Kidney tubule cell (primary cell): ENCODE data around the gene B3GALNT2.
"Not testable (repeated sequence)": the region's sequence is repeated elsewhere in the genome, so short reads cannot be mapped to it uniquely, and the experiment has no call there.

Source experiments
- DNase-seq: peaks from one replicate; pipeline ENCODE4 v3.0.0-alpha.2; 2018; ENCODE audit warnings: low spot score

Gene B3GALNT2

DNA sequence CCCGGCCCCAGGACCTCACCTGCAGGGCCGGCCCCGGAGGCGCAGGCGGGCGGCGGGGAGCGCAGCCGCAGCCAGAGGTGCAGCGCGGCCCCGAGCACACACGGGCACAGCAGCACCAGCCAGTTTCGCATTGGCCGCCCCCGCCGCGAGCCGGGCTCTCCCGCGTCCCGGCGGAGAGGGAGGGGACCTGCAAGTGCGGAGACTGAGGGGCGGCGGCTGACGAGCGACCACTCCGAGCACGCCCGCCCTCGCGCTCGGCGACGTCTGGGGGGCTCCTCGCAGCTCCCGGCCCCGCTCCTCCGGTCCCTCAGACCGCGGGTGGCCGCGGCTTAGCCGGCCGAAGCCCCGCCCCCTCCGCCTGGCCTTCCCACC is at the start of gene B3GALNT2:
Gene B3GALNT2 (minus strand): TSS at position 331 of the 372 bp plus-strand sequence. CDS start 200 bp downstream, at position 131.
- DNase-seq: no peak

DNA sequence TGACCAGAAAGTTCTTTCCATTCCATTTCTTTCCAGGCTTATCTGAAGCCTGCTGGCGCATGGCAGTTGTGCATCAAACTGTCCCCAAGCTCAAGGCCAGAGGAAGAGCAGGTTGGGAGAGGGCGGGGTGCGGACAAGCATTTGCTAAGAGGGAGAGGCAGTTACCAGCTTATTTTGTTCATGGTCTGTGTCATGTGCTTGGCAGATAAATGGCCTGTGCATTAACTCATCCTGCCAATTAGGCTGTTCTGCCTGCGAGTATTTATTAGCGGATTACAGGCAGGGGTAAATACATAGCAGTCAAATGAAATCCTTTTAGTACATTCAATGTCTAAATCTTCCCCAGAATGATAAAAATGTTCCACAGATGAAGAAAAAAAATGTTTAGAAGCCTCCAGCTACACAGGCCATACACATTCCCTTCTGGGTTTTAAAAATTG is 48.9 kb upstream of the B3GALNT2 start:
- DNase-seq: no peak

DNA sequence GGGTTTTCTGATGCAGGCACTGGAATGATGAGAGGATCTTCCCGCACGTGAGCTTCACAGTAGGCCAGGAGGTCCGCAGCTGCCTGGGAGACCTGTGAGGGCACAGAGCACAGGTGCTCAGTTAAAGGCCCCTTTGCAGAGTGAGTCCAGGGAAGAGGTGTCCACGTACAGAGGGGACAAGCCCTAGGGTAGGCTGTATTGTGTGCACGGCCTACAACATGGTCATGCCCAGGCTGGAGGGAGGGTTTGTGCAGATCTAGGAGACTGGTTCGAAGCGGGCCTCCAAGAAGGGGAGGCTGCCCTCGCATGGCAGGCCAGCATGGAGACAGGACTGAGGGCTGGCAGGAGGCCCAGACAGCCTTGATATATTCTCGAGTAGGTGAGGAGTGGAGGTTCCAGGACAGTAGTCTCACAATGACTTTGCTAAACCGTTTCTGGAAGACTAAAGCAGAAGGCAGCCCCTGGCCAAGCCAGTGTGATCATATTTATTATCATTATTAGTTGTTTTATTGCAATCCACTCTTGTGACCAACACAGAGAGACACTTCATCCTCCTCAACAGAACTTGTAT is 48.0 kb upstream of the B3GALNT2 start:
- no peak for DNase-seq

DNA sequence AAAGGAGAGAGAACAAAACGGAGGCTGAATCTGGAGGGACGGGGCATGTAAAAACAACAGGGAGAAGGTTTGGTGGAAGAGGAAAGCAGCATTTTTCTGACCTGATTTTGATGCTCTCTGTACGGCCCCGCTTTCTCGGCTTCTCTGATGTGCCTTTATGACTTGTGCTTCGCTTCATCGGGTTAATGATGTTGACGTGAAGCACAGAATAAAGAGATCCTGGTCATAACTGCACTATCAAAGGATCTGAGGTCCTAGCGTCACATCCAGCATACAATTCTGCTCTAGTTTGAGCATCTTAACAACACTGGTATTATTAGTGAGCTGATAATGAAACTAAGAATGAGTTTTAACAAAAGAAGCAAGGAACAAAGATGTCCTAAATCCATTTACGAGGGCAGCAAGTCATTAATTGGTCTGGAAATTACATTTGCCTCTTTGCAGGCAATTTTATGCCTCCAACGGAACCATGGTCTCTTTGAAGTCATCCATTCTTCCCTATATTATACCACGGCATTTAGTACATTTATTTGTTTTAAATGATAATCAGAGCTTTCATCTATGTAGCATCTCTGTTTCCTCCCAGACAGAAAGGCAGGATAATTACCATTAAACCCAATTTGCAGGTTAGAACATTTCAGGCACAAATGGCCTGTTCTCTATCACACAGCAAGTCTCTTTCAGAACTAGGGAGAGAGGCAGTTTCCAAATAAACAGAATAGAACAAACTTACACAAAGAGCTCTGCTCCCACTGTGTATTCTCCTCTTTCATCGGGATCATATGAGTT is 45.3 kb upstream of the B3GALNT2 start:
- DNase-seq: no peak

DNA sequence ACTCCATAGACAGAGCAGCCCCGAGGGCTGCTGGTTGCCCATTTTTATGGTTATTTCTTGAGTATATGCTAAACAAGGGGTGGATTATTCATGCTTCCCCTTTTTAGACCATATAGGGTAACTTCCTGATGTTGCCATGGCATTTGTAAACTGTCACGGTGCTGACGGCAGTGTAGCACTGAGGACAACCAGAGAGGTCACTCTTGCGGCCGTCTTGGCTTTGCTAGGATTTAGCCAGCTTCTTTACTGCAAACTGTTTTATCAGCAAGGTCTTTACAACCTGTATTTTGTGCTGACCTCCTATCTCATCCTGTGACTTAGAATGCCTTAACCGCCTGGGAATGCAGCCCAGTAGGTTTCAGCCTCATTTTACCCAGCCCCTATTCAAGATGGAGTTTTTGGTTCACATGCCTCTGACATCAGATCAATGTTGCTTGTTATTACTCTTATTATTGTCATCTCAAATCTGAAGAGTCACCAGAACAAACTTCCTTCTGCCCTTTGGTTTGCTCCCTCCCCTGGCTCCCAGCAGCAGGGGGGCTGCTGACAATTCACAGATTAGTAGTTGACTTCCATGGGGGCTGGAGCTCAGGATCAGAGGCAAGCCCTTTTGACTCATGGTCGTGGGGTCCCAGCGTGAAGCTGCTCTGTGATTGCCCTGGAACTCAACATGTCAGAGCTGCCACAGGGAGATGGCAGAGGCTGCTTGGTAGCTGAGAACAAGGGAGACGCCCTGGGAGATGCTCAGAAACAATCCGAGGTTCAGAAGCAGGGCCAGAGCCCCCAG is 42.3 kb upstream of the B3GALNT2 start:
- not testable (repeated sequence) for DNase-seq

DNA sequence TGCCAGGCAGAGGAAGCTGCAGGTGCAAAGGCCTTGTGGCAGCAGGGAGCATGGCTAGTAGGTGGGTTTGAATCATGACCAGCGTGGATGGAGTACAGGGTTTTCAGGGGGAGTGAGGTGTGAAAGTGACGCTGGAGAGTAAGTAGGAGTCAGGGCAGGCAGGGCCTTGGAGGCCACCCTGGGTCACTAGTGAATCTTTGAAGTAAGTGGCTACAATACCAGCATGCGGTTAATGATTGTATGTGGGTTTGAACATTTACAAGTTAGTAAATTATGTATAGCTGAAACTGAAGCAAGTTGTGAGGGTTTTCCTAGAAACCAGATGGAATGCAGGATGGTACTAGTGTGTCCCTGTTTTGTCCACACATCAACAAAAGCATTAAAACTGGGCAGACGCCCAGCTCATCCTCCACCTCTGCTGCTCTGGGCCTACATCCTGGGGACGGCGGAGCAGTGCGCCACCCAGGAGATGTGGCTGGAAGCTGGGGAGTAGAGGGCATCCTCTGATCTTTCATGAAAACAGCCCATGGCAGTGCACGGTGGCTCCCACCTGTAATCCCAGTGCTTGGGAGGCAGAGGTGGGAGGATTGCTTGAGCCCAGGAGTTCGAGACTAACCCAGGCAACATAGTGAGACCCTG is 41.2 kb upstream of the B3GALNT2 start:
- DNase-seq: peak; percentile 56

DNA sequence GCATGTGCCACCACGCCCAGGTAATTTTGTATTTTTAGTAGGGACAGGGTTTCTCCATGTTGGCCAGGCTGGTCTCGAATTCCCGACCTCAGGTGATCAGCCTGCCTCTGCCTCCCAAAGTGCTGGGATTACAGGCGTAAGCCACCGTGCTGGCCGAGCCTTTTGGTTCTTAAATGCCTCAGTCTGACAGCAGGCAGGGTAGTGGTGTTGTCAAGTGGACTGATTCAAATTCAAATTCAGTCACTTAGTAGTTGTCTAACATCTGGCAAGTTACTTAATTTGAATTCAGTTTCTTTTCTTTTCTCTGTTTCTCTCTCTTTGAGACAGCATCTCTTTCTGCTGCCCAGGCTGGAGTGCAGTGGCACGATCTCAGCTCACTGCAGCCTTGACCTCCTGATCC is 38.6 kb upstream of the B3GALNT2 start:
- DNase-seq: not testable (repeated sequence)

DNA sequence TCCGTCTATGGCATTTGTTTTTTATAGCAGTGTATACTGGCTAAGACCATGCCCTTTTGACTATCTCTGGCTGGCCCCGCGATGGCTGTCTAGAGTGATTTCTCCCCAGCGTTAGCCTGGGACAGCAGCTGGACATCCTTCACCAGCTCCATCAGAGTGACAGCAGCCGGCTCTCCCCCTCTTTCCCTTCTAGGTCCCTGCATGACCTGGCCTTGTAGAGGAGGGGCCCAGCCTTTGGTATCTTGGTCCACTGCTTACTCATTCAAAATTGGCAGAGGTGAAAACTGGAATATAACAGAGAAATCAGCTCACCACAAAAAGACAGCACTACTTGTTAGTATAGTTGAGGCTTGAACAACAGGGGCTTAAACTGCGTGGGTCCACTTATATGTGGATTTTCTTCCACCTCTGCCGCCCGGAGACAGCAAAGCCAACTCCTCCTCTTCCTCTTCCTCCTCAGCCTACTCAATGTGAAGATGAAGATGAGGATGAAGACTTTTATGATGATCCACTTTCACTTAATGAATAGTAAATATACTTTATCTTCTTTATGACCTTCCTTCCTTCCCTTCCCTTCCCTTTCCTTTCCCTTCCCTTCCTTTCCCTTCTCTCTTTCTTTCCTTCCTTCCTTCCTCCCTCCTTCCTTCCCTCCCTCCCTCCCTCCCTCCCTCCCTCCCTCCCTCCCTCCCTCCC is 29.4 kb upstream of the B3GALNT2 start:
- DNase-seq: no peak

DNA sequence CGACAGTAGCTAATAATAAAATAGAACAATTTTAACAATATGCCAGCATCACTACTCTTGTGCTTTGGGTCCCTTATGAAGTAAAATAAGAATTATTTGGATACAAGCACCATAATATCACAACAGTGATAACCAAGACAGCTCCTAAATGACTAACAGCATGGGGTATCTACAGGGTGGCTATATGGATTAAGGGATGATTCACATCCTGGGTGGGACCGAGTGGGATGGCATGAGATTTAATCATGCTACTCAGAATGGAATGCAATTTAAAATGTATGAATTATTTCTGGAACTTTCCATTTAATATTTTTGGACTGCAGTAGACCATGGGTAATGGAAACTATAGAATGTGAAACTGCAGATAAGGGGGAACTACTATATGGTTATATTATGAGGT is 28.1 kb upstream of the B3GALNT2 start:
- peak; percentile 39 for DNase-seq

DNA sequence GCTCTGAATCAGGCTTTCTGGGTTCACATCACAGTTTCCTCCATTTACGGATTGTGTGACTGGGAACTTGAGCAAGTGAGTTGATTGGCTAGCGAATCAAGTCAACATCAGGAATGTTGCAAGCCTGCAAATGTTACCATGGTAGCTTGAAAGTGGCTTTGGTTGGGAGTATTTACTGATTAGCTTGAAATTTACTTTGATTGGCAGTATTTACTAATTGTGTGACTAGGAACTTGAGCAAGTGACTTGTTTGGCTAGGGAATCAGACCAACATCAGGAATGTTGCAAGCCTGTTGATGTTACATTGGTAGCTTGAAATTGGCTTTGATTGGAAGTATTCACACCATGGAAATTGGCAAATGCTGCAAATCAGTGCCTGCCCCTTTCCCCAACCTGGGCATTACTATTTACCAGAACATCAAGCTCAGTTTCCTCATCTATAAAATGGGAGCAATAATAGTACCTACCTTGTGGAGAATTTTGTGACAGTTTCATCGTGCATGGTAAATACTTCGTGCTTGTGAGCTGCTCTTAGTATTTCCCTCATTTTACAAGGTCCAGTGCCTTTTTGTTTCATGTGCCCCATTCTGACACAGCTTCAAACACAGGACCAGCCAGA is 23.1 kb upstream of the B3GALNT2 start:
- DNase-seq: no peak

DNA sequence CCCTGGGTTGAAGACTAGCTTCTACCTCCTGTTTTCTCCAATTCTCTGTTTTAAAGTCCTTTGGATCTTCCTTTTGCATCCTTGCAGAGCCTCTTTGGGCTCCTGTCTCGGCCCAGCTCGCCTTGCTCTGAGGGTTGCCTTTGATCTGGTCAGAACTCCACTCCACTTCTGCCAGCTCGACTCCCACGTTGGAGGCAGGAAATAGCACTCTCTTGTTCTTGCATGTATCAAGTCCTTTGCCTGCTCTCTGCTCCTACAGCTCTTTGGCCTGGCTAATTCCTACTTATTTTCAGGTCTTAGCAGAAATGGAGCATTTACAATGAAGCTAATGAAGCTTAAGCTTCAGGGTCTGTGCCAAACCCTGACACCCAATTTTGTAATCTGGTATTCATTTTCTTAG is 21.1 kb upstream of the B3GALNT2 start:
- no peak for DNase-seq

DNA sequence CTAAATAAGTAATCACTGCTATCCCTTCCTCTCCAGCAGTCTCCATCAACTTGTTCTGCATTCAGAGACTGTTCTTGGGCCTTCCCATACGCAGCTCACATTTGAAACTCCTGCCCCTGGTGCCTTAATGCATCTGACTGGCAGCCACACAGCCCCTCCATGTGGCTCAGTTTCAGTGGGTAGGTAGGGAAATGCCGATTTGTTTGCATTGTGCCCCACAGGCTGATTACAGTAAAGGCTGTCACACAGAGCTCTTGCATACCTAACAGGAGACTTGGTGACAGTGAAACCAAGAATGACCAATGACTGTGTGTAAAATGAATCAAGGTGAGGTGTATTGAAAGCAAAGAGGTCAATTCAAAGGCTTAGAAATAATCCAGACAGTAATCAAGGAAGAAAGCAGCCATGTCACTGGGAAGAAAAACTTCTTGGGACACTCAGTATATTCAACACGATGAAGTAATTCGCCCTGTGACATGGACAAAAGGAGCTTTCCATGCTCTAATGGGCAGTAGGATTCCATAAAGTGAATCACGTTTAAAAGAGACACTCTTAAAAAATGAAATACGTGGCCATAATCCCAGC is 12.7 kb upstream of the B3GALNT2 start:
- peak; percentile 71 for DNase-seq

DNA sequence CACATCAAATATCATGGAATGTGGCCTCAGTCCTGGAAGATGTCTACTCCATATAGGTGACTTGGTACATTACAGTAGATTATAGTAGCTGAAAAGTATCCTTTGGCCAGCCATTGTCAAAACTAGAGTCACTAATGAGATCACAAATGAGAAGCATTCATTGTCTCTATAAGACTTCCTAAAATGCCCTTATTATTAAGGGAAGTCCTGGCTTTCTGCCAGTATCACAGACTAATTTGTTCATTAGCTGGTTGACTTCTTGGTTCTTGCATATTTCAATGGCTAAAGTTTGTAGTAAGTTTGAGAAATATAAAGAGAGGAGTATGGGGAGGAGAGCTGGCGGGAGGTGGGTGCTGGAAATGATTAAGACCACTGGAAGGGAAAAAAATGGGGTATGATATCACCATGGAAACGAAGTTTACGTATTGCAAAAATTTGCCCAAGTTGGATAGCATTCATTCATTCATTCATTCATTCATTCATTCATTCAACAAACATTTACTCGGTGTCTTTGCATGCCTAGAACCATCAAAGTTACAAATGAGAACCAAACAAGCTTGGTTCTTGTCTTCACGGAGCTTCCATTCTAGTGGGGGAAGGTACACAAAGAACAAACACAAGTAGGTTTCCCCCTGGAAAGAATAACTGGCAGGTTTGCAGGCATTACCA is 11.7 kb upstream of the B3GALNT2 start:
- no peak for DNase-seq

DNA sequence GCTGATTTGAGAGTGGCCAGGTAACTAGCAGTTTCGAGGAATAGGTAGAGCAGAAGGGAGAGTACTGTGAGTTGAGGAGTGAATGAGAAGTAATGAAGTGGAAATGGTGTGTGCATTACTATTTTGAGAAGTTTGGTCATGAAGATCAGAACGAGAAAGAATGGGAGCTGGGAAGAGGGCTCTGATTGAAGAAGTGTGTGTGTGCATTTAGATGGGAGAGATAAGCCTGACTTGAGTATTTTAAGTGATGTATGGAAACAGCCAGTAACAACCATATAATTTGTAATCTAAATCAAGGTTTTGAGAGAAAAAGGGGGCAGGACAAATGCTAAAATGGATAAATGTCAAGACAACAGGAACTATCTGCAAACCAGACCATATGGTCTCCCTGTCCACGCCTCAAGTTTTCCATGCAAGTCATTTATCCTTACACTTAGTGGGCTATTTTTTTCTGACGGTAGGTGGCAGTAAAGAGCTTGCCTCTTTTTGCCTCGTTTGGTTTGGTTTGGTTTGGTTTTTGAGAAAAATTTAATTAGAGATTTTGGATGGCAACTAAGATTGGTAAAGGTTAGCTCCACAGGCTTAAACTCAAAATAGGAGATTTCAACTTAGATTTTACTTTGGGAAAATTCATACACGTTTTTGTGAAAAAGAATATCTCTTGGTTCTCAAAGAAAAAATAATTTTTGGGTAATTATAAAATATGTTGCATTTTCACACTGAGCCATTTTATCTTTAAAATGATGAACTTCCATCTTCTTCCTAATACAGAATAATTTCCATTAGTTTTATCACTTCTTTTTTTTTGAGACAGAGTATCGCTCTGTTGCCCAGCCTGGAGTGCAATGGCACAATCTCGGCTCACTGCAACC is 9.5 kb upstream of the B3GALNT2 start:
- peak; percentile 70 for DNase-seq

DNA sequence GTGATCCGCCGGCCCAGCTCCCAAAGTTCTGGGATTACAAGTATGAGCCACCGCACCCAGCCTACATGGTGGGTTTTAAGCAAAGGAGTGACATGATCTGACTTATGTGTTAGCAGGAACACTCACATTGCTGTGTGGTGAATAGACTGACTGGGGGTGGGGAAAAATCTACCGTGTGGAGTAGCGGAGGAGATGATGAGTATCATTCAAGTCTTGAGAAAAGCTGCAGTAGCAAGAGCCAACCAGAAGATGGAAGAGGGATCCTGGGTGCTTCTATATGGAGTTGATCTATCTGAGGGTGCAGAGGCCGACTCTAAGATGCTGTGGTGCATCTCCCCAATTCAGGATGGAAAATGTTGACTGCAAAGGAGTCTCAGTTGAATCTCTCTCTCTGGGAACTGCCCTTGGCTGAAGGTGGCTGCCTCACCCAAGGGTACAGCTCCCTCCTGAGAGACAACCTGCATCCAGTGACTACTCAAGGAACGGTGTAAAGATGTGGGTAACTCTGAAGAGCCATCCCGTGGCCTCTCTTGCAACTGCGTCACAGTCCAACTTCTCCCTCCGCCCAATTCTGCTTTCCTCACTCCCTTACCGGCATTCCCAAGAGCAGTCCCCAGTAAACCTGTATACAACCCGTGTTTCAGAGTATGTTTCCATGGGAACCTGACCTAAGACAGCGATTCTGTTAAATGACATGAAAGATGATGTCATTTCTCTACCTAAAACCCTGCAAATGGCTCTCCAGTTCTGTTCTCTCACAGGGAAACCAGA is 7.4 kb upstream of the B3GALNT2 start:
- peak; percentile 26 for DNase-seq

DNA sequence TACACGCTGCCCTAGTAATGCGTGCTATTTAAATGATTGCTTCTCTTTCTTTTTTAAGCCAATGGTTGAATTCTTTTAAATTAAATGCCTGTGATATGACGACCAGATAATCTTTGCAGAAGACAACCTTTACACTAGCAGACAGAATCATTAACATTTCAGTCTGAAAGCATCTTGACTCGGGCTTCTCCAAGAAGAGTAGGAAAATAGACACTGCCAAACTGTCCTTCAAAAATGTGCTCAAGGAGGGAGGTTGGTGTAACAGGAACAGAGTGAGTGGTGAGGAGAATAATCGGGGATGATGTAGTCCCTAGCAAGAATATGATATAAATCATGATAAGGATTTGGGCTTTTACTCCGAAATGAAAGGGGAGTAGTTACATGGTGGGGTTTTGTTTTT is 6.6 kb upstream of the B3GALNT2 start:
- DNase-seq: no peak

DNA sequence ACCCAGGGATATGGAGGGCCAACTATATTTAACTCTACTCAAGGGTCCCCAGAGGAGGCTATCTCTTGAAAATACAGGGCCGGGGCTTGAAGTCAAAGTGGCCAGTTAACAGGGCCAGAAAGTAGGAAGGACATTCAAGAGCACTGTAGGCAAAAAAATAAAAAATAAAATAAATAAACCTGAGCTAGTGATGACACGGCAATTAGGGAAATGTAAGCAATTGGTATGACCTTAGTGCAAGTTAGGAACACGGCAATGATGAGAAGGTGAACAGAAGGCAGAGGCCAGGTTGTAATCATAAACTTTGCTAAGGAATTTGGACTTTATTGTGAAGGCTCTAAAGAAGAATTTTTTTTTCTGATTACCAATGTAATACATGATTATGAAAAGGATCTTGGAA is 3.4 kb upstream of the B3GALNT2 start:
- DNase-seq: no peak

DNA sequence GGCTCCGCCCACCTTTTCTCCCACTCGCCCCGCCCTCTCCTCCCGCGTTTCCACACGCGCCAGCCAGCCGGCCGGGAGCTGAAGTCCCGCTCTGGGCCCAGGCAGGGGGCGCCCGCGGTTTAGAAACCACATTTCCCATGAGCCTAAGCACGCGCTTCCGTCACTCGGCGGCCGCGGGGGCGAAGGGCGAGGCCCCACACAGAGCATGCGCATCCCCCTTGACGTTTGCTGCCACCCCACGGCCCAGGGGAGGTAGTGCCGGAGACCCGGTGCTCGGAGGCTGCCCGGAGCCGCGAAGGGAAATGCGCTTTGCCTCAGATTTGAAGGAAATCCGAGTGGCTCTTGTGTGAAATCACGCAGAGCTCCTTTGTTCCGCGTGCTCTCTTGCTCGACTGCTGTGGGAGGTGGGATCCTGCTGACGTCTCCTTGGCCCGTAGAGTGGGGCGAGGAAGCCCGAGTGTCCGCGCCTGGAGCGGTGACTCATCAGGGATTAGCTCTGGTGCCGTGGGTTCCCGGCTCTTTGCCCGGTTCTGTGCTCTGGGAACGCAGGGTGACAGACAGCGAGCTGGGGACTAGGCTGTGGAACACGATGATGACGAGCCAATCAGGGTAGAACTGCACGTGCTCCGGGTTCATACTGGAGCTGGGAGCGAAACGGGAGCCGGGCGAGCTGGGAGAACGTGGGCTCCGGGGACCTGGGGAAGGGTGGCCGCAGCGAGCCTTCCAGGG is 406 bp upstream of the B3GALNT2 start:
- DNase-seq: peak; percentile 99
